PC-9 (cell line): Measurements from ENCODE around the gene PPCDC. TPM values are rescaled to one million over a fixed set of nuclear protein-coding genes. Genes with fewer than 3 reads are reported as not detected.

Source experiments
- BruUV-seq: library from RNA; stranded (reverse); fragments of 400-500 nt; replicated peaks from 2 replicates; lab custom pipeline; 2021; lab: Mats Ljungman, UMichigan
- CTCF ChIA-PET: fragments of 300-600 bp; sonication (Branson Sonifier 250); formaldehyde crosslinking; loops from one replicate; lab custom pipeline; 2022; ENCODE audit warnings: antibody characterized with exemption; lab: Charles Lee
- POLR2A ChIA-PET: fragments of 300-600 bp; sonication (Branson Sonifier 250); formaldehyde crosslinking; loops from one replicate; lab custom pipeline; 2022; ENCODE audit warnings: antibody characterized with exemption; ENCODE audit not compliant: unreplicated experiment; lab: Charles Lee
- DNase-seq, 2 experiments: peaks; one replicate each; pipeline versions ENCODE4 v3.0.0 to v3.0.0-alpha.2; 2015 to 2022; ENCODE audit warnings: mixed read lengths in 1 of 2
- H2AFZ ChIP-seq: fragments of 200-600 bp; sonication (generic); 2 replicates; pipeline ENCODE4 v1.8.1; 2017; ENCODE audit warnings: antibody characterized with exemption
- H3F3A ChIP-seq: fragments of 200-600 bp; sonication (generic); 2 replicates; pipeline ENCODE4 v1.8.1; 2017; ENCODE audit warnings: antibody characterized with exemption, mild to moderate bottlenecking, low read depth; ENCODE audit not compliant: insufficient read depth
- H3K27ac ChIP-seq: fragments of 200-600 bp; sonication (generic); 2 replicates; pipeline ENCODE4 v1.6.1; 2016; ENCODE audit warnings: mixed run types
- H3K27me3 ChIP-seq: fragments of 200-600 bp; sonication (generic); 2 replicates; pipeline ENCODE4 v1.6.1; 2016; ENCODE audit warnings: low read depth, mixed run types; ENCODE audit not compliant: insufficient read depth
- H3K36me3 ChIP-seq: fragments of 200-600 bp; sonication (generic); 2 replicates; pipeline ENCODE4 v1.6.1; 2016; ENCODE audit warnings: low read depth, mixed run types
- H3K4me1 ChIP-seq: fragments of 200-600 bp; sonication (generic); replicated peaks from 2 replicates; pipeline ENCODE4 v1.6.1; 2016; ENCODE audit warnings: mixed run types; ENCODE audit not compliant: insufficient read depth
- H3K4me2 ChIP-seq: fragments of 200-600 bp; sonication (generic); 2 replicates; pipeline ENCODE4 v1.6.1; 2017; ENCODE audit warnings: mixed run types
- H3K4me3 ChIP-seq: fragments of 200-600 bp; sonication (generic); 2 replicates; pipeline ENCODE4 v1.6.1; 2016; ENCODE audit warnings: mixed run types
- H3K79me2 ChIP-seq: fragments of 200-600 bp; sonication (generic); 2 replicates; pipeline ENCODE4 v1.6.1; 2017; ENCODE audit warnings: low read depth, mixed run types
- H3K9me2 ChIP-seq: fragments of 200-600 bp; sonication (generic); 2 replicates; pipeline ENCODE4 v1.8.1; 2017; ENCODE audit warnings: mild to moderate bottlenecking; ENCODE audit not compliant: insufficient read depth
- H3K9me3 ChIP-seq: fragments of 200-600 bp; sonication (generic); 2 replicates; pipeline ENCODE4 v1.8.1; 2016; ENCODE audit warnings: low read depth; ENCODE audit not compliant: insufficient read depth
- H4K20me1 ChIP-seq: fragments of 200-600 bp; sonication (generic); 2 replicates; pipeline ENCODE4 v1.8.1; 2017; ENCODE audit not compliant: insufficient read depth
- CTCF ChIP-seq: fragments of 200-600 bp; sonication (generic); conservative IDR thresholded peaks from 2 replicates; pipeline ENCODE4 v1.6.1; 2017; ENCODE audit warnings: mixed run types, antibody characterized with exemption, mild to moderate bottlenecking, moderate library complexity
- EZH2 ChIP-seq: fragments of 200-600 bp; sonication (generic); IDR thresholded peaks from 2 replicates; pipeline ENCODE4 v1.8.0; 2017; ENCODE audit warnings: antibody characterized with exemption, low read depth
- intact Hi-C: fragments of 100-400 bp; cut with micrococcal nuclease; formaldehyde crosslinking; loops from one replicate; pipeline ENCODE4 v1.10.0; 2022; ENCODE audit not compliant: unreplicated experiment
- total RNA-seq: library from RNA; stranded (reverse); gene quantifications from 2 replicates; pipeline ENCODE4 v1.2.3, GENCODE V29; 2021

Gene PPCDC
- total RNA-seq, 1 experiment from 2014 or later, result 24.4 TPM

- Histone ChIP-seq H3K36me3 (no peaks in the 10 kb centered on the region), H4K20me1 (no peaks in the 10 kb centered on the region), H3K27ac (no peak overlapping the region), H3K9me2 (no peaks in the 10 kb centered on the region), H3K79me2 (no peaks in the 10 kb centered on the region), H3F3A (peaks cover 12% of the 10 kb centered on the region; the same call in 1 of the 2 replicates), H3K4me2 (no peak overlapping the region), H2AFZ (no peak overlapping the region), H3K27me3 (no peaks in the 10 kb centered on the region), H3K4me1 (peaks cover 11% of the 10 kb centered on the region), H3K4me3 (no peak overlapping the region), H3K9me3 (no peaks in the 10 kb centered on the region)
- intact Hi-C loops, result no loop called here
- no TSS peak for BruUV-seq
- POLR2A ChIA-PET, result no interaction called here
- TF ChIP-seq CTCF (no peak), EZH2 (no peak)
- CTCF ChIA-PET, result interaction anchor here (1.3 kb wide), 1 partner anchor 207 kb away, joined by 3 read pairs; no protein-coding TSS in a partner anchor
- no peak for DNase-seq
These were observed 45.3 kb upstream of the PPCDC start for GRCh38 chr15:74978077-74978476.

- BruUV-seq, result no TSS peak
- ChIA-PET POLR2A (interaction anchor here (0.6 kb wide), 1 partner anchor 21 kb away, joined by 10 read pairs; no protein-coding TSS in a partner anchor), CTCF (interaction anchor here (1.3 kb wide), 1 partner anchor 208 kb away, joined by 3 read pairs; no protein-coding TSS in a partner anchor)
- Histone ChIP-seq H3K9me2 (no peaks in the 10 kb centered on the region), H3K79me2 (no peaks in the 10 kb centered on the region), H4K20me1 (no peaks in the 10 kb centered on the region), H3K4me1 (peaks cover 16% of the 10 kb centered on the region), H3K4me2 (no peak overlapping the region), H3K27ac (no peak overlapping the region), H3K4me3 (no peak overlapping the region), H3K27me3 (no peaks in the 10 kb centered on the region), H2AFZ (no peak overlapping the region), H3K36me3 (no peaks in the 10 kb centered on the region), H3F3A (peaks cover 16% of the 10 kb centered on the region), H3K9me3 (no peaks in the 10 kb centered on the region)
- no peak for DNase-seq
- intact Hi-C loops, result no loop called here
- TF ChIP-seq CTCF, result no peak
- no peak for TF ChIP-seq EZH2
These were observed 44.9 kb upstream of the PPCDC start for GRCh38 chr15:74978503-74978902.

- DNase-seq, result no peak
- Histone ChIP-seq H3K79me2 (no peaks in the 10 kb centered on the region), H3K4me1 (peaks cover 28% of the 10 kb centered on the region), H3K4me3 (no peak overlapping the region), H3K9me2 (no peaks in the 10 kb centered on the region), H3K27ac (peak overlapping the region; percentile 89; the same call in 1 of the 2 replicates), H3F3A (peaks cover 24% of the 10 kb centered on the region), H3K27me3 (no peaks in the 10 kb centered on the region), H3K36me3 (no peaks in the 10 kb centered on the region), H3K4me2 (no peak overlapping the region), H4K20me1 (no peaks in the 10 kb centered on the region), H3K9me3 (no peaks in the 10 kb centered on the region), H2AFZ (no peak overlapping the region)
- intact Hi-C loops, result loop anchor here (2.0 kb wide), 1 partner anchor 25 kb away; the partner anchor contains the start of gene RPP25
- TF ChIP-seq EZH2, result no peak
- TF ChIP-seq CTCF, result no peak
- ChIA-PET POLR2A (no interaction called here), CTCF (interaction anchor here (0.6 kb wide), 1 partner anchor 99 kb away, joined by 4 read pairs; no protein-coding TSS in a partner anchor)
- BruUV-seq, result no TSS peak
These were observed 41.2 kb upstream of the PPCDC start for GRCh38 chr15:74982183-74982582.
